ENCODE results near the gene SSH3. TPM values are rescaled to one million over a fixed set of nuclear protein-coding genes. Genes with fewer than 3 reads are reported as not detected.

Gene SSH3
- polyA plus RNA-seq, 1 of the 3 experiments (the other 2 are of a cell fraction), result 13.5 TPM

GRCh38 chr11:67280341-67280787 is 23.0 kb upstream of the SSH3 start:
- POLR2A ChIA-PET, result no interaction called here
- CTCF ChIA-PET, result interaction anchor here (0.9 to 3.9 kb wide), 7 partner anchors 17 to 1500 kb away, joined by 3 to 20 read pairs (median 4); no protein-coding TSS in a partner anchor
- H3K79me2 ChIP-seq (ENCODE audit: insufficient read depth), result peaks cover 4% of the 10 kb centered on the region; the same call in 1 of the 2 replicates
- H3K9me2 ChIP-seq, result no peaks in the 10 kb centered on the region
- H3K27me3 ChIP-seq (ENCODE audit: insufficient read depth), result no peaks in the 10 kb centered on the region
- H3K4me2 ChIP-seq, result no peak overlapping the region
- TF ChIP-seq ELF1 (IDR thresholded peaks at IDR 0.05) (no peak), NRF1 (IDR thresholded peaks at IDR 0.05; ENCODE audit: low read depth, low read length) (no peak), FOSL2 (IDR thresholded peaks at IDR 0.05; ENCODE audit: borderline replicate concordance, low read depth) (no peak), JUND (IDR thresholded peaks at IDR 0.05) (no peak)
- TF ChIP-seq, protein P1, sequence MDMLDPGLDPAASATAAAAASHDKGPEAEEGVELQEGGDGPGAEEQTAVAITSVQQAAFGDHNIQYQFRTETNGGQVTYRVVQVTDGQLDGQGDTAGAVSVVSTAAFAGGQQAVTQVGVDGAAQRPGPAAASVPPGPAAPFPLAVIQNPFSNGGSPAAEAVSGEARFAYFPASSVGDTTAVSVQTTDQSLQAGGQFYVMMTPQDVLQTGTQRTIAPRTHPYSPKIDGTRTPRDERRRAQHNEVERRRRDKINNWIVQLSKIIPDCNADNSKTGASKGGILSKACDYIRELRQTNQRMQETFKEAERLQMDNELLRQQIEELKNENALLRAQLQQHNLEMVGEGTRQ (IDR thresholded peaks at IDR 0.05; ENCODE audit: borderline replicate concordance, low read depth, low read length), result no peak
- H3K27ac ChIP-seq (ENCODE audit: low read depth in 2 of 2, low read length in 1 of 2), result no peak overlapping the region
- no peak for DNase-seq
- H3F3A ChIP-seq (replicated peaks; ENCODE audit: insufficient read depth), result no peaks in the 10 kb centered on the region
- no peak overlapping the region for H3K9ac ChIP-seq
- H3K4me3 ChIP-seq (ENCODE audit: low read depth in 2 of 2, low read length in 1 of 2), result no peak overlapping the region
- H4K20me1 ChIP-seq (ENCODE audit: insufficient read depth), result 0 out of 2 replicates have a peak, but pooled peaks cover 6% of the 10 kb centered on the region
- no peaks in the 10 kb centered on the region for H3K9me3 ChIP-seq
- peaks cover 3 to 58% of the 10 kb centered on the region in 2 experiments for H3K36me3 ChIP-seq (replicated peaks in 1 of 2; ENCODE audit: control insufficient read depth in 1 of 2, insufficient read depth in 2 of 2, low read length in 1 of 2)
- WGBS (ENCODE audit: low lambda C conversion rate), result 95% methylated on average over 13 of the region's 13 CpGs
- peaks cover 0 to 6% of the 10 kb centered on the region in 2 experiments; a peak in 2 of 4 replicates for H3K4me1 ChIP-seq (ENCODE audit: control insufficient read depth in 1 of 2, insufficient read depth in 2 of 2, low read depth in 1 of 2, low read length in 1 of 2)
- no peak overlapping the region for H2AFZ ChIP-seq (ENCODE audit: low read depth)

DNA sequence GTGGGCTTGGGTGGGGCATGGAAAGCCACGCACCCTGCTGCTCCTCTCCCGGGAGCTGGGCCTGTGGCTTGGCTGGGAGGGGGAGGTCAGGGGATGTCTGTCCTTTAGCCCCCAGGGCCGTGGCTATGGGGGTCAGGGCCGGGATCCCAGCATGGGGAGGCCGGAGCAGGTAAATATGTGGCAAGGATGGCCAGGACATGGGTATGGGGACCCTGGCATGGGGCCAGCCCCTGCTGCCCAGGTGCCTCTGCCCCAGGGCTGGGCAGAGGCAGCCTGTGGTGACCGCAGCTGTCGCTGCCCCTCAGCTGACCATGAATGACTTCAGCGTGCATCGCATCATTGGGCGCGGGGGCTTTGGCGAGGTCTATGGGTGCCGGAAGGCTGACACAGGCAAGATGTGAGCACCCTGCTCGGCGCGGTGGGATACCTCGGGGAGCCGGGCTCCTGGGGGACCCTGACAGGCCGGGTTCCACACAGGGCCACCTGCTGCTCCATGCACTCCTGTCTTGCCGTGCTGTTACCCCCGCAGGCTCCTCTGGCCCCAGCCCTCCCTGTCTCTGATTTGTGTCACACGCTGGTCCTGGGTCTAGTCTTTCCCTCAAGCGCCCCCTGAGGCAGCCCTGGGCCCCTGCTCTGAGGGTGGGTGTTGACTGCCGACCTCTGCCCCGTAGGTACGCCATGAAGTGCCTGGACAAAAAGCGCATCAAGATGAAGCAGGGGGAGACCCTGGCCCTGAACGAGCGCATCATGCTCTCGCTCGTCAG is 22.4 kb upstream of the SSH3 start:
- H3K27me3 ChIP-seq (ENCODE audit: insufficient read depth), result no peaks in the 10 kb centered on the region
- H3K9ac ChIP-seq, result no peak overlapping the region
- DNase-seq, result no peak
- peaks cover 3 to 61% of the 10 kb centered on the region in 2 experiments for H3K36me3 ChIP-seq (replicated peaks in 1 of 2; ENCODE audit: control insufficient read depth in 1 of 2, insufficient read depth in 2 of 2, low read length in 1 of 2)
- peaks cover 0 to 5% of the 10 kb centered on the region in 2 experiments; a peak in 2 of 4 replicates for H3K4me1 ChIP-seq (ENCODE audit: control insufficient read depth in 1 of 2, insufficient read depth in 2 of 2, low read depth in 1 of 2, low read length in 1 of 2)
- H3K4me2 ChIP-seq, result no peak overlapping the region
- no peak overlapping the region for H2AFZ ChIP-seq (ENCODE audit: low read depth)
- 93% methylated on average over 7 of the region's 31 CpGs for WGBS (ENCODE audit: low lambda C conversion rate)
- H3K9me3 ChIP-seq, result no peaks in the 10 kb centered on the region
- no peaks in the 10 kb centered on the region for H3F3A ChIP-seq (replicated peaks; ENCODE audit: insufficient read depth)
- no peak overlapping the region for H3K4me3 ChIP-seq (ENCODE audit: low read depth in 2 of 2, low read length in 1 of 2)
- H3K27ac ChIP-seq (ENCODE audit: low read depth in 2 of 2, low read length in 1 of 2), result no peak overlapping the region
- H4K20me1 ChIP-seq (ENCODE audit: insufficient read depth), result 0 out of 2 replicates have a peak, but pooled peaks cover 3% of the 10 kb centered on the region
- ChIA-PET POLR2A (no interaction called here), CTCF (interaction anchor here (0.9 to 3.9 kb wide), 7 partner anchors 18 to 1501 kb away, joined by 3 to 20 read pairs (median 7); no protein-coding TSS in a partner anchor)
- no peaks in the 10 kb centered on the region for H3K9me2 ChIP-seq
- no peak for TF ChIP-seq ELF1 (IDR thresholded peaks at IDR 0.05)
- TF ChIP-seq USF1 (IDR thresholded peaks at IDR 0.05; ENCODE audit: borderline replicate concordance, low read depth), result no peak
- TF ChIP-seq MEF2A (IDR thresholded peaks at IDR 0.05; ENCODE audit: borderline replicate concordance, low read depth), result no peak
- H3K79me2 ChIP-seq (ENCODE audit: insufficient read depth), result no peaks in the 10 kb centered on the region; the same call in 1 of the 2 replicates
